HEK293 (cell line): Measurements from ENCODE around the gene EML1.

ENCODE experiments used
- OVOL3 ChIP-seq: fragments of 450-650 bp; formaldehyde crosslinking; IDR thresholded peaks from 2 replicates; pipeline ENCODE4 v1.5.1; 2016; ENCODE audit warnings: missing biosample characterization, missing genetic modification characterization
- ZNF292 ChIP-seq: fragments of 450-650 bp; formaldehyde crosslinking; IDR thresholded peaks from 2 replicates; pipeline ENCODE4 v1.5.1; 2016; ENCODE audit warnings: low read depth, missing biosample characterization, missing genetic modification characterization, borderline replicate concordance
- ZNF341 ChIP-seq: fragments of 450-650 bp; formaldehyde crosslinking; IDR thresholded peaks from 2 replicates; pipeline ENCODE4; 2016; ENCODE audit warnings: low read depth, missing biosample characterization, missing genetic modification characterization
- ZNF501 ChIP-seq: fragments of 450-650 bp; formaldehyde crosslinking; IDR thresholded peaks from 2 replicates; pipeline ENCODE4 v1.5.1; 2016; ENCODE audit warnings: missing biosample characterization, missing genetic modification characterization
- TF ChIP-seq, protein P1 (sequence below): fragments of 450-650 bp; formaldehyde crosslinking; IDR thresholded peaks from 2 replicates; pipeline ENCODE4 v1.5.1; 2016; ENCODE audit warnings: missing biosample characterization, missing genetic modification characterization
- TF ChIP-seq, protein P2 (sequence below): fragments of 450-650 bp; formaldehyde crosslinking; IDR thresholded peaks from 2 replicates; pipeline ENCODE4 v1.5.1; 2016; ENCODE audit warnings: missing biosample characterization, missing genetic modification characterization

- no peak for TF ChIP-seq OVOL3
- TF ChIP-seq ZNF341 = no peak
- TF ChIP-seq, protein P1, sequence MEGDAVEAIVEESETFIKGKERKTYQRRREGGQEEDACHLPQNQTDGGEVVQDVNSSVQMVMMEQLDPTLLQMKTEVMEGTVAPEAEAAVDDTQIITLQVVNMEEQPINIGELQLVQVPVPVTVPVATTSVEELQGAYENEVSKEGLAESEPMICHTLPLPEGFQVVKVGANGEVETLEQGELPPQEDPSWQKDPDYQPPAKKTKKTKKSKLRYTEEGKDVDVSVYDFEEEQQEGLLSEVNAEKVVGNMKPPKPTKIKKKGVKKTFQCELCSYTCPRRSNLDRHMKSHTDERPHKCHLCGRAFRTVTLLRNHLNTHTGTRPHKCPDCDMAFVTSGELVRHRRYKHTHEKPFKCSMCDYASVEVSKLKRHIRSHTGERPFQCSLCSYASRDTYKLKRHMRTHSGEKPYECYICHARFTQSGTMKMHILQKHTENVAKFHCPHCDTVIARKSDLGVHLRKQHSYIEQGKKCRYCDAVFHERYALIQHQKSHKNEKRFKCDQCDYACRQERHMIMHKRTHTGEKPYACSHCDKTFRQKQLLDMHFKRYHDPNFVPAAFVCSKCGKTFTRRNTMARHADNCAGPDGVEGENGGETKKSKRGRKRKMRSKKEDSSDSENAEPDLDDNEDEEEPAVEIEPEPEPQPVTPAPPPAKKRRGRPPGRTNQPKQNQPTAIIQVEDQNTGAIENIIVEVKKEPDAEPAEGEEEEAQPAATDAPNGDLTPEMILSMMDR = no peak
- TF ChIP-seq, protein P2, sequence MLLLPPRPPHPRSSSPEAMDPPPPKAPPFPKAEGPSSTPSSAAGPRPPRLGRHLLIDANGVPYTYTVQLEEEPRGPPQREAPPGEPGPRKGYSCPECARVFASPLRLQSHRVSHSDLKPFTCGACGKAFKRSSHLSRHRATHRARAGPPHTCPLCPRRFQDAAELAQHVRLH (tag by site-specific recombination) = no peak
- no peak for TF ChIP-seq ZNF501
- TF ChIP-seq ZNF292 (tag by site-specific recombination) = no peak
Observed at GRCh38 chr14:99809360-99809759, 16.1 kb downstream of the EML1 start.
